Hematopoietic multipotent progenitor cell (in vitro differentiated cells): Measurements from ENCODE around the gene SMIM41. TPM values are rescaled to one million over a fixed set of nuclear protein-coding genes. Genes with fewer than 3 reads are reported as not detected.

ENCODE experiments used
- DNase-seq, 3 donors: peaks; one replicate each; pipeline ENCODE4 v3.0.0-alpha.2; 2011 to 2015; ENCODE audit warnings: low read depth in 2 of 3, low spot score in 2 of 3
- total RNA-seq: library from RNA; depleted of rRNA; stranded (reverse); fragments of >200 nt; gene quantifications from one replicate; pipeline ENCODE4 v1.2.3, GENCODE V29; 2012

The SMIM41 gene
- total RNA-seq, 1 donor, result under 0.01 TPM

DNA sequence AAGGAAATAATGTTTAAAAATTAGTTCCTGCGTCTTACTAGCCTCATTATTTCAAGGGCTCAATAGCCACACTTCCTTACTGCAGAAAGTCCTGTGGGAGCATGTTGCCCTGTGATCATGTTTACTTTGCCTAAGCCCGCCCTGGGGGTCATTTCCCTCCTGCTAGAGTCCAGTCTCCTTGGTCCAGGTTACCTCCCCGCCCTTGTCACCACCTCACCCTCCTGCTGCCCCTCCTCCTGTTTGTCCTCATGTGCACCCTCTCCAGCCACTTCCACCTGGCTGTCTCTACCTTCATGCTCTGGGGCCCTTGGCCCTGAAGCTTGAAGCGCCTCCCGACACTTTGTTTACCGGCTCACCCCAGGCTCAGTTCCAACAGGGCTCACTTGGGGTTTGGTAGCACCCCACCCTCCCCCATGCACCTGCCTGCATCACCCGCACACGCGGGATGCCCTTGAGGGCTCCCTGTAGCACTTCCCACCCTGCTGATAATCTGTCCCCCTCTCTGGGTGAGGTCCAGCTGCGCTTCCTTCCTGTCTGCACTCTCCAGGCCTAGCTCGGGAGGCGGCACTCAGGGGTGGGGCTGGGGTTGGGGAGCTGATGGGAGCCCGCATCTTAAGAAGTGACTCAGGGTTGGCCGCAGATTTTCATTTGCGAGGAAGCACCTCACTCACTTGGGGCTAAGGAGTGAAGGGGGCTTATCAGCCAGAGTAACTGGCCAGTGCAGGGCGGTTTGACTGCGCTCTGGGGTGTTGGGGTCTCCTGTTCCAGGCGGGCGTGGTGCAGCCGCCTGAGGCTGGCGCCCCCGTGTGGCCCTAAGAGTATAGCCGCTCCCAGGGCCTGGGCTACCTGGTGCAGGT is 40.1 kb downstream of the SMIM41 start:
- peak; percentile 25 to 67 (median 57) for DNase-seq

DNA sequence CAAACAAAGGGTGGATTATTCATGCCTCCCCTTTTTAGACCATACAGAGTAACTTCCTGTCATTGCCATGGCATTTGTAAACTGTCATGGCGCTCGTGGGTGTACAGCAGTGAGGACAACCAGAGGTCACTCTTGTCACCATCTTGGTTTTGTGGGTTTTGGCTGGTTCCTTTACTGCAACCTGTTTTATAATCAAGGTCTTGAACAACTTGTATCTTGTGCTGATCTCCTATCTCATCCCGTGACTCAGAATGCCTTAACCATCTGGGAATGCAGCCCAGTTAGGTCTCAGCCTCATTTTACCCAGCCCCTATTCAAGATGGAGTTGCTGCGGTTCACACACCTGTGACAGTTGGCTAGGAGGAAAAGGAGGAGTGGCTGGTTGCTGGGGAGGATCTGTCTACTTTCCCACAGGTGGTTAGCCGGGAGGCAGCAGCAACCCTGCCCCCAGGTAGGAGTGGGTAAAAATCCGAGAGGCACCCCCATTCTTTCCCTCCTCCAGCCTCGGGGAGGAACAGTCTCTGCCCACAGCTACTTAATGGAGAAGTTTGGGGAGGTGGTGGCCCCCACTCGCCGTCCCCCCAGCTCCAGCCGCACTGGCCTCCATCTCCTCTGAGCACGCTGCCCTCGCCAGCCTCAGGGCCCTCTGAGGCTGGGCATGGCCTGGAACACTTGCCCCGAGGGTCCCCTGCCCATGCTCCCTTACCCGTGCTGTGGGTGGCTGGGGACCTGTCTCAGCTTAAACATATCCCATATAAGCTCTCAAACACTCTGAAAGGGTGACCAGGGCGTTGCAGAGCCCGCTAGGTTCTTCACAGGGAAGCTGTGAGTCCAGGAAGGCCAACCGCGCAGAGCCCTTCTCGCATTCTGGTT is 41.7 kb downstream of the SMIM41 start:
- no peak for DNase-seq

DNA sequence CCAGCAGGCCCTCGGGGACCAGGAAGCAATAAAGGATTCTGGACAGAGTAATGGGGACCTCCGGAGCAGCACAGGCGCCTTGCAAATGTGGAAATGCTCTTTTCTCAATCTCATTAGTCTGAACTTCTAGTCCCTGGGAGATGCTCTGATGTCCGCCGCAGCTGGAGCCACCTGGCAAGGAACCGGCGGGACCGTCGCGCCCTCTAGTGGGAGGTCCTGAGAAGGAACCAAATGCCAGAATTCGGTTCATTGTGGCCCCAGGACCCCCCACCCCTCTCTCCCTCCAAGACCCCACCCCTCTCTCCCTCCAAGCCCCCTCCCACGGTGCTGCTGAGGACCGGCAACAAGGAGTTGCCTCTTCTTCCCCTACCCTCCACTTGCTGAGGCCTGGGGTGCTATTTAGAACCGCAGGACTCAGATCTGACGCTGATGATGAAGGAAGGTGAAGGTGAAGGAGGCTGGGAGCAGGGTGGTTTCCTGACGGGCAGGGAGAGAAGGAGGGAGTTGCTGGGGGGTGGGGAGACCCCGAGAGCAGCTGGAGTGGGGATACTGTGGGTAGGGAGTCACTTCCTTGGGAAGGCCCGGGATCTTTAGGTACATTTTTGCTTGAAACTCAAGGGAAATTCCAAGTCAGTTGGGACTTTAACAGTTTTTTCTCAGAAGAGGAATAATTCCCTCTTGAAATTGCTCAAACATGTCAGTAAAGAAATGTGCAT is 42.5 kb downstream of the SMIM41 start:
- peak; percentile 23 to 67 (median 48) for DNase-seq

DNA sequence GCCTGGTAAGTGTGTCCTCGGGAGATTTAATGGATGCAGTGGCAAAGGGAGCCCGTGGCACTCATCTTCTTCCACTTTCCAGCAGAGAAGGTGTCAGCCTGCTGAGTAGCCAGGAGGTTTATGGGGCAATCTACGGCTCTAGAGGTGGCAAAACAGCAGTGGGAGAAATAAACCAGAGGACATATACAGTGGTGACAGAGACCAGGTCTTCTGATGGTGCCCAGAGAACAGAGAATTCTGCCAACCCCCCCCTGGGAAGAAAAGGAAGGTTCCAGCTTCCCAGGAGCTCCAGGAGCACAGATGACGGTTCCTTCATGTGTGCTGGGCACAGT is 43.0 kb downstream of the SMIM41 start:
- DNase-seq, result no peak

DNA sequence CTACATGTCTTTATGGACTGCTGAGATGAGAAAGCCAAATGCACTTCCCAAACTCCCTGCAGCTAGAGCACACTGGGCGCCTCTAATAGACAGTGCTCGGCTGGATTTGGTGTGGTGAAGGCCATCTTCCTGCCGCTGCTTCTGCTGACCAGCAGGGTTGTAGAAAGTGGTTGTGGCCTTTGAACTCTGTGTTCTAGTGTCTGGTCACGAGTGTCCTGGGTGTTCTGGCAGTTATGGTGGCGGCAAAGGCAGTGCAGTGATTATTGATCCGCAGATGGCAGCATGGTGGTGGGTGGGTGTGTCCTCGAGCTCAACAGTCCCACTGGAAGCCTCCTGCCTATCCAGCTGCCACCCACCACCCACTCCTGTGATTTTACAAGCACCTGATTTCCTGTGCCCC is 43.4 kb downstream of the SMIM41 start:
- DNase-seq, result no peak

DNA sequence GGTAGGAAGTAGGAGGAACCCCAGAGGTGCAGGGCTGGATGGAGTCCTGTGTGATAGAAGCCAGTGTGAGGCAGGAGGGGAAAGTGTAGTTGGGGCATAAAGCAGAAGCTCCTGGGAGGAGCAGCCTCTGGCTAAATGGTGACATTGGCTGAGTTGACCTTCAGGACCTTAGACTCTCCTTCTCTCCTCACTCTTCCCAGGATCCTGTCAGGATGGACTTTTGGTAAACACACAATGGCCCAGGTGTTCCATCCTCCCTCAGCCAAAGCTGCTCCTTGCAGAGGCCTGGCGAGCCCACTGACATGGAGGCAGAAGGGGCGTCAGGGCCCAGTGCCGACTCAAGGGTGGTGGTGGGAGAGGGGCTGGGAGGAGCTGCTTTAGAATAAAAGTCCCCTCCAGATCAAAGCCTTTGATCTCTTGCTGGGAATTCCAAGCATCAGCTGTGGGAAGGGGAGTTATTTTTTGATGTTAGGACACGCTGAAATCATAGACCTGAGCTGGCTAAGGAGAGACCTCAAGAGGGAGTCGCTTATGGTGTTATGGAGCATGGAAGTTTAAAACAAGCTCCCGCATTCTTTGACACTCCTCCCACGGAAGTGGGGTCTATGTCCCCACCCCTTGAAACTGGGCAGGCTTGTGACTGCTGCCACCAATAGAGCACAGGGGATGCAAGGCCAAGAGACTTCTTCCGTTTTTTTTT is 44.1 kb downstream of the SMIM41 start:
- peak in 1 of 3 donors; percentile 38 for DNase-seq

DNA sequence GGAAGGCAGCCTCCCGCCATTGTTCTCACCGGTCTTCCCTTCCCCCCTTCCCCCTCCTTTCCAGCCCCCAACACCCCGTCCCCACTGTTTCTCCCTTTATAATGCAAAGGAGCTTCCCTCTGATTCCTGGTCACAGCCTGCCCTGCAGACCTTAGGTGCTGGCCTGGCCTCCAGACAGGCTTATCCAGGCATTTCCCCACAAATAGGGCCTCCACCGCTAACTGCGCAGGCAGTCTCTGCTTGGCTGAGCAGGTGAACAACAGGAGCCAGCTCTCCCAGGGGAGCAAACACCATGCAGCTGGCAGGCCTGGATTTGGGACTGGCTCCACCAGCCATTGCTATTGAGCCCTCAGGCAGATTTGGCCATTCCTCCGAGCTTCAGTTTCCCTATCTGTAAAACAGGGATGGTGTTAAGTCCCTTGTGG is 46.0 kb downstream of the SMIM41 start:
- no peak for DNase-seq

DNA sequence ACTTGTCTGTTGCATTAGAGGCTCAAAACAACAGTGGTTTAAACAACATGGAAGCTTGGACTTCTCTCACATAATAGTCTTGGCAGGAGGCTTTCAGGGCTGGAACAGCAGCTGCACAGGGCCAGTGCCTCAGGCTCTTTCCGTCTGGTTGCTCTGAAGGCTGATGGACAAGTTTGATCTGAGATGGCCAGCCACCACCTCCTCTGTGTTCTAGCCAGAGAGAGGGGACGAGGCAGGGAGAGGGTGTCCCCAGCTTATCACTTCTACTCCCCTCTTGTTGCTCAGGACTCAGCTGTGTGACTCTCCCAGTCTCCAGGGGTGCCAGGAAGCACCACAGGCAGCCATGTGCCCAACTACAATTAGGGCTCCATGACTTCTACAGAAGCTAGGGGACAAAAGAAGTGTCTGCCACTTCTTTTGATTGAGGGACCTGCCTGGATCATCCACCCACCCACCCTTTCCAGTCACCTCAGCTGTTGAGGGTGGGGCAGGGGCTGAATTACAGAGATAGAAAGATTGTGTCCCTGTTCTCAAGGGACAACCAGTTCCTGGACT is 46.6 kb downstream of the SMIM41 start:
- no peak for DNase-seq

DNA sequence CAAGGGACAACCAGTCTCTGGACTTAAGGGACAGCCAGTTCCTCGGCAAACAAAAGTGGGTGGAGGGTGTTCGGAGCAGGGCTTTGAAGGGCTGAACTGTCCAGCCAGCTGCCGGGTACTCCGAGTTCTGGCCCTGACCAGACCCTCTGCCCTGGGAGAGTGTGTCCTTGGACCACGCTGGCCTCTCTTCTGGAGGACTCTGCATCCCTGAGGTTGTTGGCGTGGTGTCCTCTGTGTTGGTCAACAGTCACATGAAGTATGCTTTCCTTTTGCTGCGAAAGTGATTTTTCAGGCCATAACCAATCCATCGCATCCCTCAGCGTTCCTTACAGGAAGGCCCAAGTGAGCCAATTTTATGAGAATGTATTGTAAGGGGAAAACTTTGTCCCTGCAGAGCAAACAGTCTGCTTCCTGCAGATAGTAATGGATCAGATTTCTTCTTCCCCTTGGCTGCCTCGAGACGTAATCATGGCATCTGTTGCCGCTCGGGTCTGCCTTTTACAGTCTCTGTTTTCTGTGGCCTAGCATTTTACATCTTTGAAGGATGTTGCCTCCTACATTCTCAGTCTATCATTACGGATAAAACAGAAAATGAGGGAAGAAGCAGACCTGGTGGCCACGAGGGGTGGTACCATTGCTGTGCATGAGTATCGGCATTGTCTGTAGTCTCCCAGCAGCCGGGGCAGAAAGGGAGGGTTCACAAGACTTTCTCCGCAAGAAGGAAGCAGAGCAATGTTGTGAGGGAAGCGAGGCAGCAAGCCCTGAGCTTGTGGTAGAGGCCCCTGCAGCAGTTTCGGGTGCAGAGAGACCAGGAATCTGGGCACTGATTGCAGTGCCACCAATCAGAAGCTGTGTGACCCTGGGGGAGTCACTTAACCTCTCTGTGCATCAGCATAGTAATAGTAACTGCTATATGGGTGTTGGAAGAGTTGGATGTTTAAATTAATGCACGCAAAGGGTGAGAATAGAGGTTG is 47.4 kb downstream of the SMIM41 start:
- DNase-seq, result peak in 2 of 3 donors; percentile 41 to 65

DNA sequence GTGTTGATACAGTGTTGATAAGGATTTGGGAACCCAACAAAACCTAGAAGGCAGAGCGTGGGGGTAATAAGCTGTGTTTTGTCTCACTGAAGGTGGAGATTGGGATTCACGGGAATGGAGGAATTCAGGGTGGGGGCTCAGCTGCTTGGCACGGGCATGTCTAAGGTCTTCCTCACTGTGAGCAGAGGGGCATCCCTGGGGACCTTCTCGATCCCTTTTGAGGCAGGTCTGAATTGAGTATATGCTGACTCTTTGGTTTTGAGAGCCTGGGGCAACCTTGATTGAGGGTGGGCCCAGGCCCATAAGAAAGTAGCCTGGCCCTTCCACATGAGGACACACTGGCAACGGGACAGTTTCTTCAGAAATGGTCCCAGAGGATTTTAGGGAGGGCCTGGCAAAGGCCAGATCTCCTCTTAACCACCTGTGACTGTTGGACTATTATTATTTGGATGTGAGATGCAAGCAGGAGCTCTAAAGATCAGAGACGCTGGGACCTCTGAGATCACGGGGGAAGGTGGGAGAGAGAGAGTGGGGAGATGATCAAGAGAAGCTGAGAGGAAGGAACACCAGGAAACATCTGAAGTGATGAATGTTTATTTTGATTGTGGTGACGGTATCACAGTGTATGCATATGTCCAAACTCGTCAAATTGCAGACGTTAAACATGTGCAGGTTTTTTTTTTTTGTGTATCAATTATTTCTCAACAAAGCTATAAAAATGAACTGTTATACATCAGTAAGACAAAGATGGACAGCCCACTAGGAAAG is 48.4 kb downstream of the SMIM41 start:
- no peak for DNase-seq

DNA sequence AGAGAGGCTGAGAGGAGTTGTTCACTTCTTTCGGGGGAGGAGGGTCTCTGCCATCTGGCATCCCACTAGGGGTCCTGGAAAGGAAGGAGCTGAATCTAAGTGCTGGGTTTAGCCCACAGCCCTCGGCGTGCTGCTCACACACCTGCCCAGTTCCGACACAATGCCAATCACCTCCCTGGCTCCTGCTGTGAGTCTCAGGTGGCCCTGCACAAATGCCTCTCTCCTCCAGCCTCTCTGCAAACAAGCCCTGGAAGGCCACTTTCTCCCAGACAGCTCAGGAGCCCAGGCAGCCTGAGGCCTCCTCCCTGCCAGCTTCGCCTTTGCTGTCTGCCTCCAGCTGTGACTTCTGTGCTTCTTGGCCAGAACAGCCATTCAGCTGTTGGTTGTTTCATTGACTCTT is 51.2 kb downstream of the SMIM41 start:
- DNase-seq, result no peak

DNA sequence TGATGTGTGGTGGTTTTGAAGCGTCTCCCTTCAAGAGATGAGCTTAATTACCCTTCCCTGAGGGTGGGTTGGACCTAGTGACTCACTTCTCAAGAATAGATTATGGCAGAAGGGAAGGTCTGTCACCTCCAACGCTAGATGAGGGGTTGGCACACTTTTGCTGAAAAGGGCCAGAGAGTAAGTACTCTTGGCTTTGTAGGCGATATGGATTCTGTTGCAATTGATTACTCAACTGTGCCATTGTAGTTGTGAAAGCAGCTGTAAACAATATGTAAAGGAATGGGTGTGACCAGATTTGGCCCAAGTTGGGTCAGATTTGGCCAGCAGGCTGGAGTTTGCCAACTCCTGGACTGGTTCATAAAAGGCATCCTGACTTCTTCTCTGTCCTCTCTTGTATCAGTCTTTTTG is 53.3 kb downstream of the SMIM41 start:
- no peak for DNase-seq

DNA sequence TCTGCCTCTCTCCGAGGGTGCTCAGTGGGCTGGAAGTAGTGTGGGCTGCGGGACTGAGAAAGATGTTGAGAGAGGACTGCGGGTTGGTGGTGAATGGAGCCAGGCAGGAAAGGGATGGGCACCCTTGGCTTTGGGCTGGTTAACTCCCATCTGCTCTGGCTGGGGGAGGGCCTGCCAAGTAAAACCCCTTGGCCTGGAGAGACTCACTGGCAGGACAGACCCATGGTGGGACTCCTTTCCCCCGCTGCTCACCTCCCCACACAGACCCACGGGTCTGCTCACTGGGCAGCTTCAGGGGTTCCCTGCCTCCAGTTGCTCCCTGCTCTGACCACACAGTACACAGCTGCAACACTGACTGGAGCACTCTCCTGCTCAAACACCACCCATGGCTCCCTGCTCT is 58.2 kb downstream of the SMIM41 start:
- DNase-seq, result no peak

DNA sequence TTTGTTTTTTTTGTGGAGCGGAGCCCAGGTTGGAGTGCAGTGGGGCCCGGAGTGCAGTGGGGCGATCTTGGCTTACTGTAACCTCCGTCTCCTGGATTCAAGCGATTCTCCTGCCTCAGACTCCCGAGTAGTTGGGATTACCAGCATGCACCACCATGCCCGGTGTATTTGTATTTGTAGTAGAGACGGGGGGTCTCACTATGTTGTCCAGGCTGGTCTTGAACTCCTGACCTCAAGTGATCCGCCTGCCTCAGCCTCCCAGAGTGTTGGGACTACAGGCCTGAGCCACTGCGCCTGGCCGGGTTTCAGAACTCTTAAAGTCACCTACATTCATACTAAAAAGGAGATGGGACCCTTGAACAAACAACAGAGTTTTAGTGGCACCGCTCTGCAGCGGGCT is 59.6 kb downstream of the SMIM41 start:
- no peak for DNase-seq

DNA sequence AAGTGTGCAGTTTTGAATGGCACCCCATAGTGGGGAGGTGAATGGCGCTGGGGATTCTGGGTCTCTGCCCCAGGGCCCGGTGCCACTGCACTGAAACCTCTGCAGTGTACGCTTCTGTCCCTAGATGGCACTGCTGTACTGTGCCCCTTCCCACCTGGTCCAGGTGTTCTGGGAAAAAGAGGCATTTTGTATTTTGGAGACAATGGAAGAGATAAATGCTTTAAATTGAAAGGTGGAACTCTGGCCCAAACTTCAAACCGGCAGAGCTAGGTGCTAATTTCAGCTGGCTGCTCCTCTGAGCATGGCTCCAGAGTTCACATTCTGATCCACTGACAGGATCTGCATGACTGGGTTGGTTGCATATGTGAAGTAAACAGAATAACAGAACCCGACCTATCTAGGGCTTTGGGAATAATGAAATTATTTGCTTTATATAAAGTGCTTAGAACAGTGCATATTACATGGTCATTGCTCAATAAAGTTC is 60.1 kb downstream of the SMIM41 start:
- no peak for DNase-seq

DNA sequence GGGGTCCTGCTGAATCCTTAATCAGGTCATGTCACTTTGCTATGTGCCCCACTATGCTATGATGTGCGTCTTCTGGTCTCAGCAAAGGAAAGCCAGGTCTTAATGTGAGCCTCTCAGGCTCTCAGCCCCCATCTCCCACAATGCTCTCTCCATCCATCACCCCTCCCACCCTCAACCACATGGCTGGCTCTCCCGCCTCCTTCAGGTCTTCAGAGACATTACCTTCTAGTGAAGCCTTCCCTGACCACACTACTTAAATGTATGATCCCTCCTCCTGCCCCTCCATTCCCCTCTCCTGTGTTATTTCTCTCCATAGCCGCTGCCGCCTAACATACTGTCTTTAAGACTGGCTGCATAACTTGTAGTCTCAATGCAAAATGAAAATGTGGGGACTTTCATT is 61.8 kb downstream of the SMIM41 start:
- no peak for DNase-seq

DNA sequence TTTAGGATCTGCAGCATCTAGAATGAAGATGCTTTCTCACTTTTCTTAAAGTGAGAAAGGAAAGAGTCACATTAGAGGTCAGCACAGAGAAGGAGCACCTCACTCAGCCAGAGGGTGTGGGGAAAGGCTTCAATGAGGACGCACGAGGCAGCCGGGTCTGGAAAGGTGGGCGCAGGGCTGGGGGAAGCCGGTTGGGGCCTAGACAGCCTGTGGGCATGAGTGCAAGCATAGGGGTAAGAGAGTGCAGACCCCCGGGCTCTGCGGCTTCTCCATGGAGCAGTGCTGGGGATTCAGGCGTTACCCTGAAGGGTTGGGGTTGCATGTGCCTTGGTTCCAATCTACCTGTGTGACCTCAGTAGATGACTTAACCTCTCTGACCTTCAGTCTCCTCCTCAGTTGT is 62.4 kb downstream of the SMIM41 start:
- no peak for DNase-seq

DNA sequence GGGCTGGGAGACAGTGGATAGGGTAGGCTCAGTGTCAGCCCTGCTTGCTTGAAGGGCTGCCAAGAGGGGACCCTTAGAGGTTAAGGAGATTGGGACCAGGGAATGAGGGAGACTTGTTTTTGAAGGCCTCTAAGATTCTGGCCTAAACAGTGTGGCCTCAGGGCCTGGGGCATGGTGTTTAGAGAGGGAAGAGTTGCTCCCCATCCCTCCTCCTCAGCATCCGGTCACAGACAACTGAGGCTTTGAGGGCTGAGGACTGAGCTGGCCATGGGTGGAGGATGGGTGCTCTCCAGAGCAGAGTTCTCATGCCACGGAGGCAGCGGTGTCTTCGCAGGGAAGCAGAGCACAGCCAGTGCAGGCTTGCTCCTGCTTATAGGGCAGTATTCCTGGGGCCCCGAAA is 62.9 kb downstream of the SMIM41 start:
- no peak for DNase-seq
